ENCODE data around the gene ZNF214.

DNA sequence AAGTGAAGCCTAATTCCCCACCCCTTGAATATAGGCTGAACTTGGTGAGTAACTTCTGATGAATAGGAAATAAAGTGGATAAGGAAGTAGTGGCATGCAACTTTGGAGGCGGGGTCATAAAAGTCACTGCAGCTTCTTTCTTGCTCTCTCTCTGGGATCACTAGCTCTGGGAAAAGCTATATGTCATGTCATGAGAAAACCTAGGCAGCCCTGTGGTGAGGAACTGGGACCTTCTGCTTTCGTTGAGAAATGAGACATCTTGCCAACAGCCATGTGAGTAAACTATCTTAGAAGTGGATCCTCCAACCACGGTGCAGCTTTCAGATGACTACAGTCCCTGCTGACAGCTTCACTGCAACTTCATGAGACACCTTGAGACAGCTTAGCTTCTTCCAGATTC, 15.7 kb downstream of the ZNF214 start:
- no peak for TF ChIP-seq POLR2A (IDR thresholded peaks at IDR 0.05; ENCODE audit: low read length)
- no peak for TF ChIP-seq GATA1 (IDR thresholded peaks at IDR 0.05; ENCODE audit: low read depth, low read length)

Measured in erythroblast (primary cell).